ENCODE results near the gene GRAMD1A. TPM values are rescaled to one million over a fixed set of nuclear protein-coding genes. Genes with fewer than 3 reads are reported as not detected.
"Not testable (repeated sequence)": the region's sequence is repeated elsewhere in the genome, so short reads cannot be mapped to it uniquely, and the experiment has no call there.

GRAMD1A gene
- total RNA-seq, result 43.0 and 46.6 TPM in 2 replicates

DNA sequence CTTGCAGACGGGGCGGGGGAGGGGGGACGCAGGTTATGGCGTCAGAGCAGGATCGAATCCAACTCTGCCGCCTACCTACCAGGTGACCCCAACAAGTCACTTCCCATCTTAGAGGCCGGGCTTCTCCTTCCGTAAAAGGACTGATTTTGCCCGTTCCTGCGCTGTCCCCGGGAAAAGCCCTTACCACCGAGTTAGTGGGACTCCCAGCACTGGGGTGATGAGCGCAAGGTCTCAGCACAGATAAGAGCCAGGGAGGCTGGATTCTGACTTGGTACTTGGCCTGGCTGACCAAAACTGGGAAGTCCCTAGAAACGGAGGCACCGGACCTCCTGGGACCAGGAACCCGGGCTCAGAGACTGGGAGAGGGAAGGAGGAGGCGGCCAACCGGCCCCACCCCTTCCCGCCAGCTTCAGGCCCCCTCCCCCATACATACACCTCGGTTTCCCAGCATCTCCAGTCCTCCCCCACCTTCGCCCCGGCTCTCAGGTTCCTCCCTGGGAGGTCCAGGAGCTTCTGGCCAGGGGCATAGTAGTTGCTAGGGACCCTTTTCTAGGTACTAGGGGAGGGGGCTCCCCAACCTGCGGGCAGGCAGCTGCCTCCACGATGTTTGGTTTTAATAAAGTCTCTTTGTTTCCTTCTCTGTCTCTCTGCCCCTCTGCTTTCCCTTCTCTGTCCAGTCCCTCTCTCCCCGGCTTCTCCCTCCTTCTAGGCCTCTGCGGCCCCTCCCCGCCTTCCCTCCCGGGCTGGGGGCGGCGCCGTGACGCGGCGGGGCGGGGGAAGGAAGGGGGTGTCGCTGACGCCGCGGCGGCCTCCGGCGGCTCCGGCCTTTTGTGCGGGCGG, at the start of gene GRAMD1A:
Gene GRAMD1A, plus strand, starts transcription at position 826 of the 840 bp plus-strand sequence. CDS start 156 bp downstream, outside the sequence.
- peak; percentile 69 for DNase-seq (ENCODE audit: low read depth, low spot score)

DNA sequence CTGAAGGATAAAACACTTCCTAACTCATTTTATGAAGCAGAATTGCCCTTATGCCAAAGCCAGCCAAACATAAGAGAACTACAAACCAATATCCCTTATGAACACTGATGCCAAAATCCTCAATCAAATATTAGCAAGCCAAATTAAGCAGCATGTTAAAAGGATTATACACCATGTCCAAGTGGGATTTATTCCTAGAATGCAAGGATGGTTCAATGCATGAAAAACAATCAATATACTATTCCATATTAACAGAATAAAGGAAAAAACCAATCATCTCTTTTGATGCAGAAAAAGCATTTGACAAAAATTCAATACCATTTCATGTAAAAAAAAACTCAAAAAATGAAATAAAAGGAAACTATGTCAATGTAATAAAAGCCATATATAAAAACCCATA, 47.0 kb upstream of the GRAMD1A start:
- DNase-seq (ENCODE audit: low read depth, low spot score), result no peak

DNA sequence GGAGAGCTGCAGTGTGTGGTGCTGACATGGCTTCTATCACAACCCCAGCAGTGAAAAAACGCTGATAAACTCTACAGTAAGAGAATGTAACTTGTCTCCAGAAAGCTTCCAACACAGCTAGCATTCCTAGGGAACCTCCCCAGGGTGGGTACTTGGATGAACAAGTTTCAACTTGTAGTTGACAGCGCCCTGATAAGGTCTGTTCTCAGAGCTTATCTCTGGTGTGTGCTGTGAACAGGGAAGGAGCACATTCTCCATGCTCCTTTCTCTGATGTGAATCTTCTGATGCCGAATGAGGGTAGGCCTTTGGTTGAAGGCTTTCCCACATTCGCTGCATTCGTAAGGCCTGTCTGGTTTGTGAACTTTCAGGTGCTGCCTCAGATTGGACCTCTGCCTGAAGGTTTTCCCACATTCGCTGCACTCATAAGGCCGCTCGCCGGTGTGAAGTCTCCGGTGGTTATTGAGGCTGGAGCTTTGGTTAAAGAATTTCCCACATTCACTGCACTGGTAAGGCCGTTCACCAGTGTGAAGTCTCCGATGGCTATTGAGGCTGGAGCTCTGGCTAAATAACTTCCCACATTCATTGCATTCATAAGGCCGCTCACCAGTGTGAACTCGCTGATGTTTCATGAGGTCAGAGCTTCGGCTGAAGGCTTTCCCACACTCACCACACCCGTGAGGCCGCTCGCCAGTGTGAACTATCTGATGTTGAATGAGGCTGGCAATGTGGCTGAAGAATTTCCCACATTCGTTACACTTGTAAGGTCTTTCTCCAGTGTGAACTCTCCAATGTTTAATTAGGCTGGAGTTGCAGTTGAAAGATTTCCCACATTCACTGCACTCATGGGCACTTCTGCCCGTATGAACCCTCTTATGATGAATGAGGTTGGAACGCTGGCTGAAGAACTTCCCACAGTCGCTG, 42.0 kb upstream of the GRAMD1A start:
- DNase-seq (ENCODE audit: low read depth, low spot score), result no peak

DNA sequence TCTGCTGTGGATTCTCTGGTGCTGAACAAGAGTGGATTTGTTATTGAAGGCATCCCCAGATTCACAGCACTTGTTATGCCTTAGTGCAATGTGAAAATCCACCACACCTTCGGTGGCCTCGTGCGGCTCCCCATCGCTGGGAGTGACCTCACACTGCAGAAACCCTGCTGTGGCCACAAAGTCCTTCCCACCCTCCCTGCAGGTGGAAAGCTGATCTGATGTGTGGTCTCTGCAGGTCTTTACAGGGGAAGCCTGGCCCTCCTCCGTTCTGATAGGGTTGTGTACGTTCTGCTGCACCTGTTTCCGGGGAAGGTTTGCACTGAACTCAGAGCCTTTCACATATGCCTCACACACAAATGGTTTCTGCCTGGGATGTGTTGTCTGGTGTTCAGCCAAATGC, 41.1 kb upstream of the GRAMD1A start:
- DNase-seq (ENCODE audit: low read depth, low spot score), result no peak

DNA sequence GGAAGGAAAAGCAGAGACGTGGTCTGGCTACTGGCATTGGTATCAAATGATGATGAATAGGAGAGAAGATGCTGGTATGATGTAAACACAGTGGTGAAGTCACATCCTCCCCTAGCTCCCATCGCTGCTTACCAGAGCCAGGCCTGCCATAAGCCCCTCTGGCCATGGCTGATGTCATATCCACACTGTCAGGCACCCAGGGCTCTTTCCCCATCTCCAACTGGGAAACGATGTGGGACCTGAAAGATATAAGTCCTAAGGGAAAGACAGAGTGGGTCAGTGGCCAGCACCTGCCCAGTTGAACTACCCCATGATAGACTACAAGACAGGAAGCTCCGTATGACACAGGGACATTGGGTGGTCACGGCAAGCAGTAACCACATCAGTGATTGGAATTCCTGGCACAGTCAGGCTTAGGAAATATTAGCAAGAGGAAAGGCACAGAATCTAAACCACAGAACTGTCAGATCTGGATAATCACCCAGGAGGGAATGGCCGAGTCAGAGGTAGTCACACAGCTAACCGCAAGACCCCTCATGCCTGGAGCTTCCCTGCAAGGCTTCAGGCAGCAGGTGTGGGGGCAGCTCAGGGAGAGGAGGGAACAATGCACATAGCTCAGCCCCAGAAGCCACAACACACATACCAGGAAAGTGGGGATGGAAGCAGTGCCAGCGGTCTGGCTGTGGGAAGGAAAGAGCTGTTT, 39.9 kb upstream of the GRAMD1A start:
- DNase-seq (ENCODE audit: low read depth, low spot score), result no peak

DNA sequence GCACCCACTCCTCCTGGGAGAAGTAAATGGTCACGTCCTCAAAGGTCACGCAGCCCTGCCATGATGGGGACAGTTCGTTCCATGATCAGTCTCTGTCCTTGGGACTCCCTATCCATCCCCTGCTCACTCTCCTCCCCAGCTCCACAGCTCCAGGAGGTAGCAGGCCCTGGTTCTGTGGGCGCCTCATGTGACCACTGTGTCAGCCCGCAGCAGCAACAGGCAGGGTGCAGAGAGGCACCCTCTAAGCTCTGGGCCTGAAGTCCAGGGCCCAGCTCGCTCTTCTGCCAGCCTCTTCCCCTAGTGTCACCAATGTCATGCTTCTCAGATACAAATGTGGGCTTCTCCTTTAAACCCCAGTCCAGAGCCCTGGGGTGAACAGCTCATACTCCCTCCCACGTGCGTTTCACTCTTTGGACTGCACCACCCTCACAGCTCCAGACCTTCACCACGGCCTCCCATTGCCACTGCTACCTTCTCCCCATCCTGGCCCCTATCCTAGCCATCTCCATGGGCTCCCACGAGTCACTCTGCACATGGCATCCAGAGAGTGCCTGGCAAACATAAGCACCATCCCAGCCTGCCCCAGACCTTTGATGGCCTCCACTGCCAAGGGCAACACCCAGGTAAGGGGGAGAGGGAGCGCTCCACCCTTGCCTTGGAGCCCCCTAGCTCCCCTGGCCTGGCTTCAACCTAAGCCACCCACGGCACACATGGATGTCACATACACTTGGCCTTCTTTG, 39.0 kb upstream of the GRAMD1A start:
- no peak for DNase-seq (ENCODE audit: low read depth, low spot score)

DNA sequence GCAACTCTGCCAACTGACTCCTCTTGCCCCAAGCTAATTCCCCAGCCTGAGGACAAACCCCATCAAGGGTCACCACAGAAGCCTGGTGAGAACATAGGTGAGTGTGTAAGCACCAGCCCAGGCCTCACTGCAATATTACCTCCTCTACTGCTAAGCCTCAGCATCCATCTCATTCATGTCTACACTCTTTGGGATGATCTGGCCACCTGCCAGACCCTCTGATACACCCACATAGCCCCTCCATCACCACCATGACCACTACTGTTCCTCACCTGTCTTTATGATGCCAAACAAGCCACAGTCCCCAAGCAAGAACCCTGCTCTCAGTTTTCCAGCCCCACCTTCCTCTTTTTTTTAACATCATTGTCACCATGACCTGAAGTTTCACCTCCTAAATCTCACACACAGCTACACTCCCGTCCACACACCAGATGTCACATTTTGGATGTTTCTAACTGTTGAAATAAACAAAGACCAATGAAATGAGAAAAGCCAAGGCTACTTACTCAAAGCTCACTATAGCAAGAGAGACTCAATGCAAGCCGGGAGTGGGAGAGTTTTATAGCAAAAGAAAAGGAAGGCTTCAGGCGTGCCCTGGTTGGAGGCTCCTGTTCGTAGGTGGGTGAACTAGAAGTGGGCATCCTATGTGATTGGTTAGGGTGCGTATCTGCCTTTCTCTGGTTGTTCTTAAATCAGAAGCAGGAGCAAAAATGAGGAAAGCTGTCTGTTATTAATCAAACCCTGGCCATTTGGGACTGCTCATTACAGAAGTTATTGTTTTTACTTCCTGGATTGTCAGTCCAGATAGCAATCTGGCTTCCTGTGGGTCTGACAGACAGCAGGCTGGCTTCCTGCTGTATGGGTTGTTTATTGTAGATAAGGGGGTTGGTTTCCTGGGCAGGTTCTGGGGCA, 38.1 kb upstream of the GRAMD1A start:
- peak; percentile 96 for DNase-seq (ENCODE audit: low read depth, low spot score)

DNA sequence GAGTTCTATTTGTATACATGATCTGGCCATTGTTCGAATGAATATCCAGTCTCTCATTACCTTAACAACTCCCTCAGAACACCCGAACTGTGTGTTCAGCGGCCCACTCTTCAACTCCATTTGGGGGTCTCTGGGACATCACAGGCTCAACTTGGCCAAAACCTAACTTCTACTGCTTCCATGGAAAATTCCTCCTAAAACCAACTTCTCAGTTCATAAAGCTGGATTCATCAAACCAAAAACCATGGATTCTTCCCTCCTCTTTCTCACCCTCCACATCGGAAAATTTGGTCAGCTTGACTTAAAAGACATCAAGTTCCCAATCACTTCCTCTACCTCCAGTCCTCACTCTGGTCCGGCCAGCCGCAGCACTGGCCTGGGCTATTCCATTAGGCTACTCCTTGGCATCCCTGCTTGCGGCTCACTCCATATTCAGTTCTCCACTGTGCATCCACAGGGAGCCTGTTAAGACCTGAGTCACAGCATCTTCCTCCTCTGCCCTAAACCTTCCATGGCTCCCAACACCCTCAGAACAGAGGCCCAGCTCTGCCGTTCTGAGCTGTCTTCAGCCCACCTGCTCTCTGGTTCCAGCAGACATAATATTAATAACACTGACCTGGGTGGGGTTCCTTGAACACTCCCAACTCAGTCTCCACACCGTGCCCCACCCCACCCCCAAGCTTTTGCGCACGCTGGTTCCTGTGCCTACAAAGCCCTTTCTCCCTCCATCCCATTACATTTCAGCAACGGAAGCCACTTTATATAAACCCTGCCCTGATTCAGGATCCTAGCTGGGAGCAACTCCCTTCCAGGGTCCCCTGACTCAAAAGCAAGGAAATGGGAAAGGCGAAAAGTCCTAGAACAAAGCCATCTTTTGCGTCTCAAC, 37.2 kb upstream of the GRAMD1A start:
- DNase-seq (ENCODE audit: low read depth, low spot score), result no peak

DNA sequence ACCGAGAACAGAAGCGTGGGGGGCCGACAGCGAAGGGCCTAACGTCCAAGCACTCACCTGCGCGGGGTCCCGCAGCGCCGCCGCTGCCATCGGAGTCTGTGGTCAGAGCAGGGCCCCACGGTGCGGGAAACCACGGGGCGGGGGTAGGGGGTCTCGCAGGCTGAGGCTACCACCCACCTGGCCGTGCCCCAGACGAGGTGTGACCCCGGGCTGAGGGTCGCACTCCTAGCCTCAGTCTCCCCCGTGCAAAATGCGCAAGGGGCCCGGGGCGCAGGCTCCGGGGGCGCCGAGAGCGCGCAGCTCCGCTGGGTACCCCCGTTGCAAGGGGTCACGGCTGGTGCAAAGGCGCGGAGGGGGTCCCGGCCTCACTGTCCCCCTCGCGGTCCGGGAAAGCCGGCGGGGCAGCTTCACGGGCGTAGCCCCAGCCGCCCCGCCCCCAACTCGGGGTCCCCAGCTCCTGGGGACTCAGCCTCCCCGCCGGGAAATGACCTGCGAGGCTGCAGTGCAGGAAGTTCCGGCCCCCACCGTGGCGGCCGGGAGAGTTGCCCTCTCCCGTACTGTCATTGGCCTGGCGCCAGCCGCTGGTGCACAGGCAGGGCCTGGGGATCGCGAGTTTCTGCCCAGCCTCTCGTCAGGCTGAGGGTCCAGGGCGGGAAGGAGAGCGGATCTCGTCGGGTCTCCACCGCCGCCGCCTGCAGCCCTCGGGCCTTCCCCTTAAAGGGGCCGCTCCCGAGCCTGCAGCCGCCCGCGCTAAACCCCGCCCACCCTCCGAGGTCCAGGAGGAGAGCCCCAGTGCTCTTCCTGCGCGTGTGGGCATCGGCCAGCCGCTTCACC, 36.3 kb upstream of the GRAMD1A start, which contains the start of gene ZNF792:
Gene ZNF792, minus strand, starts transcription at position 657 of the 834 bp plus-strand sequence. Its CDS starts 567 bp downstream, at position 90.
- DNase-seq (ENCODE audit: low read depth, low spot score), result peak; percentile 48

DNA sequence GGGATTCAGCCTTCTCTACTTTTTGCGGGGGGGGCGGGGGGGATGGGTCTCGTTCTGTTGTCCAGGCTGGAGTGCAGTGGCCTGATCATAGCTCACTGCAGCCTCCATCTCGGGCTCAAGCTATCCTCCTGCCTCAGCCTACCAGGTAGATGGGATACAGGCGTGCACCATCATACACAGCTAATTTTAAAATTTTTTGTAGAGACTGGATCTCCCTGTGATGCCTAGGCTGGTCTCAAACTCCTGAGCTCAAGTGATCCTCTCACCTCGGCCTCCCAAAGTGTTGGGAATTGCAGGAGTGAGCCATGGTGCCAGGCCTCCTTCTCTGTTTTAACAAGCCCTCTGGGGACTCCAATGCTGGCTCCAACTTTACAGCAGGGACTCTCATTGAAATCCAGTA, 35.5 kb upstream of the GRAMD1A start:
- no peak for DNase-seq (ENCODE audit: low read depth, low spot score)

DNA sequence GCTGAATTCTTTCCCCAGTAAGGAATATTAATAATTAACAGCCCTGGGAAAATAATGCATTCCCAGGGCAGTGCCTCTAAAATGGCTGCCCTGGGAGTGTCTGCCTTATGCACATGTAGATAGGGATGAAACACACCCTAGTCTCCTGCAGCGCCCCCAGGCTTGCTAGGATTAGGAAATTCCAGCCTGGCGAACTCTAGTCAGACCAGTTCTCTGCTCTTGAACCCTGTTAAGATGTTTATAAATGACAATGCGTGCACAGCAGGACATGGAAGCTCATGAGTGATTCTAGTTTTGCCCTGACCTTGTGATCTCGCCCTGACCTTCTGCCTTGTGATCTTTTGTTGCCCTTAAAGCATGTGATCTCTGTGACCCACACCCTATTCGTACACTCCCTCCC, 34.6 kb upstream of the GRAMD1A start:
- DNase-seq (ENCODE audit: low read depth, low spot score), result not testable (repeated sequence)

DNA sequence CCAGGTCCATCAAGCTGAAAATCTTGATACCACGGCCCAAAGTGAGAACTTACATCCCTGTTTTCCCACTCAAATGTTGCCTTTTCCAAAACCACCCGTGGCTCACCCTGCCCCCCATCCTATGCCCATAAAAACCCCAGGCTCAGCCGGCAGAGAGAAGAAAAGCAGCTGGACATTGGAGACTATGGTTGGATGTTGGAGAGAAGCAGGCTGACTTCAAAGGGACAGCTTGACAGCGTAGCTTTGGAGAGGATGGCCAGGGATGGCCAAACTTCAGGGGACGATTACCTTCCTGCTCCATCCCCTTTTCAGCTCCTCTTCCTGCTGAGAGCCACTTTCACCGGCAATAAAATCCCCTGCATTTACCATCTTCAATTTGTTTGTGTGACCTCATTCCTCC, 32.6 kb upstream of the GRAMD1A start:
- no peak for DNase-seq (ENCODE audit: low read depth, low spot score)

DNA sequence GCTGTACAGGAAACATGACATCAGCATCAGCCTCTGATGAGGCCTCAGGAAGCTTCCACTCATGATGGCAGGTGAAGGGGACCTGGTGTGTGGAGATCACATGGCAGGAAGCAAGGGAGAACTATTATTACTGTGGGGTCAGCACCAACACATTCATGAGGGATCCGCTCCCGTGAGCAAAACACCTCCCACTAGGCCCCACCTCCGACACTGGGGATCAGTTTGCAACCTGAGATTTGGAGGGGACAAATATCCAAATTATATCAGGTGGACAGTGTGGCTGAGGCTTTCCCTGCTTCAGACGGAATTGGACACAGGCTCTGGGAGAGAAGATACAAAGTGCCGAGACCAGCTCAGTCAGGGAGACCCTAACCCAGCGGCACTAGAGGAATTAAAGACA, 30.4 kb upstream of the GRAMD1A start:
- no peak for DNase-seq (ENCODE audit: low read depth, low spot score)

DNA sequence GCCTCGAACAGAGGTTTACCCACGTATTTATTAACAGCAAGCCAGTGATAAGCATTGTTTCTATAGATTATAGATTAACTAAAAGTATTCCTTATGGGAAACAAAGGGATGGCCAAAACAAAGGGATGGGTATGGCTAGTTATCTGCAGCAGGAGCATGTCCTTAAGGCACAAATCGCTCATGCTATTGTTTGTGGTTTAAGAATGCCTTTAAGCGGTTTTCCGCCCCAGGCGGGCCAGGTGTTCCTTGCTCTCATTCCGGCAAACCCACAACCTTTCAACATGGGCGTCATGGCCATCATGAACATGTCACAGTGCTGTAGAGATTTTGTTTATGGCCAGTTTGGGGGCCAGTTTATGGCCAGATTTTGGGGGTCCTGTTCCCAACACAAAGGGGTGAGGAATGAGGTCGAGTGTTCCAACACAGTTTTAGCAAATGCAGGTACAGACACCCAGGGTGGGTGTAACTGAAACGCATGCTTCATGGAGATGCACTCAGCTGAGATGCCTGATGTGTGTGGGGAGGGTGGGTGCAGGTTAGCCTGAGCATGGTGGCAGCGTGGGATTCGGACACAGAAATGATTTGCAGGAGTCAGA, 29.8 kb upstream of the GRAMD1A start:
- DNase-seq (ENCODE audit: low read depth, low spot score), result not testable (repeated sequence)

DNA sequence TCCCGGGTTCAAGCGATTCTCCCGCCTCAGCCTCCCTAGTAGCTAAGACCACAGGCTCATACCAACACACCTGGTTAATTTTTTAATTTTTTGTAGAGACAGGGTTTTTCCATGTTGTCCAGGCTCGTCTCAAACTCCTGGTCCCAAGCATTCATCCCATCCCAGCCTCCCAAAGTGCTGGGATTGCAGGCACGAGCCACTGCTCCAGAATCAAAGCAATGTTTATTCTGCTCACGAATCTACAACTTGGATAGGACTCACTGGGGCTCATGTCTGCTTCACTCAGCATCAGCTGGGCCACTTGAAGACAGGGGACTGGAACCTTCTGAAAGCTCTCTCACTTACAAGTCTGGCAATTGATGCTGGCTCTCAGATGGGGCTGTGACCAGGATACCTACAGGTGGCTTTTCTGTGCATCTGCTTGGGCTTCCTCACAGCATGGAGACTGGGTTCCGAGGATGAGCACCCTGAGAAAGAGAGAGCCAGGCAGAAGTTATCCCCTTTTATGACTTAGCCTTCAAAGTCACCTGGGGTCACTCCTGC, 27.9 kb upstream of the GRAMD1A start:
- DNase-seq (ENCODE audit: low read depth, low spot score), result no peak

DNA sequence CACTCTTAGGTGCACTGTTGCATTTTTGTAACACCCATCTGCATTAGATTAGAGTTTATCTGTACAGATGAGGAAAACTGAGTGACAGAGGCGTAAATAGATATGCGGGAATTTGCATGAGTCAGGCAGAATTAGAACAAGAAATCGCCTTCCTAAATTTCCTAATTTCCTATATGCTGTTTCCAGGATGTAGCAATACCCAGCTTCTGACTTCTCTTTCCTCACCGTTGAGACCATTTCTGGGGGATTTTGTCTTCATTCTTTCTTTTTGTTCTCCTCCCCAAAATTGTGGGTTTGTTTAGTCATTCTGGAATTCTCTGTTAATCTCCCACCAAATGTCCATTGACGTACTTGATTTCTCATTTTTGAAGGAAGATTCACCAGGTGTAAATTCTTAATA, 25.5 kb upstream of the GRAMD1A start:
- no peak for DNase-seq (ENCODE audit: low read depth, low spot score)

DNA sequence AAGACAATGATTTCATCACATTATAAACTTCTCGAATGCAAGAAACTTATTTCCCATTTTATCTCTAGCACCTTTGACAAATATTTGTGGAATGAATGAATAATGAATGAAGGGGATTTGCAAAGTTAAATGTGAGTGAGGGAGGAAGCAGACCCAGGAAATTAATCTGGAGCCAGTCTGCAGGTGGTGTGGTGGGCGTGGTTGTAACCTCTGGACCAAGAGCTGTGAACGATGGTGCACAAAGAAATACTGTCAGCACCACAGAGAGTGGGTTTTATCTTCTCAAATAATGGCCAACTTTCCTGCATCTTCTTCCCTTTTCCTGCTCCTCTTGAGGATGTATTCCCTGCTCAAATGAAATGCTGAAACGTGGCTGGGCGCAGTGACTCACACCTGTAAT, 25.1 kb upstream of the GRAMD1A start:
- DNase-seq (ENCODE audit: low read depth, low spot score), result no peak
